Activated CD4-positive, alpha-beta memory T cell treated with anti-CD3 and anti-CD28 coated beads, Interleukin-2, amount 10 ng/mL, durations not matched to agents 7 days and 5 days (primary cell): Measurements from ENCODE around the gene PKNOX1. TPM values are rescaled to one million over a fixed set of nuclear protein-coding genes. Genes with fewer than 3 reads are reported as not detected.
"Not testable (repeated sequence)": the region's sequence is repeated elsewhere in the genome, so short reads cannot be mapped to it uniquely, and the experiment has no call there.

Experiments
- CTCF ChIA-PET: fragments of 350-600 bp; sonication (Branson Sonifier 250); formaldehyde crosslinking; loops from one replicate; lab custom pipeline; 2021; ENCODE audit warnings: antibody characterized with exemption, inconsistent platforms; lab: Charles Lee
- POLR2A ChIA-PET: fragments of 350-600 bp; sonication (Branson Sonifier 250); formaldehyde crosslinking; loops from one replicate; lab custom pipeline; 2021; ENCODE audit warnings: antibody characterized with exemption; lab: Charles Lee
- DNase-seq: peaks from one replicate; pipeline ENCODE4 v3.0.0-alpha.2; 2020
- H3K27ac Mint-ChIP-seq: one replicate; pipeline ENCODE4 v1.8.0; 2021; ENCODE audit warnings: mild to moderate bottlenecking, mixed read lengths
- H3K27me3 Mint-ChIP-seq: one replicate; pipeline ENCODE4 v1.8.0; 2021; ENCODE audit warnings: mixed read lengths
- H3K36me3 Mint-ChIP-seq: one replicate; pipeline ENCODE4 v1.8.0; 2021; ENCODE audit warnings: low read depth, mixed read lengths
- H3K4me1 Mint-ChIP-seq: one replicate; pipeline ENCODE4 v1.8.0; 2021; ENCODE audit warnings: mixed read lengths
- H3K4me3 Mint-ChIP-seq: one replicate; pipeline ENCODE4 v1.8.0; 2021; ENCODE audit warnings: mild to moderate bottlenecking, mixed read lengths
- H3K9me3 Mint-ChIP-seq: one replicate; pipeline ENCODE4 v1.8.0; 2021; ENCODE audit warnings: mixed read lengths
- total RNA-seq, 2 experiments: library from RNA; stranded (reverse); gene quantifications; one replicate each; pipeline ENCODE4 v1.2.3, GENCODE V29; 2021

The PKNOX1 gene
- total RNA-seq, 2 experiments from 2014 or later: 27.2 to 33.7 TPM

- peaks cover 24% of the 10 kb centered on the region for H3K9me3 Mint-ChIP-seq
- H3K36me3 Mint-ChIP-seq: peaks cover 47% of the 10 kb centered on the region
- H3K4me3 Mint-ChIP-seq, H3K4me1 Mint-ChIP-seq, H3K27ac Mint-ChIP-seq, H3K27me3 Mint-ChIP-seq, CTCF ChIA-PET, DNase-seq: not testable (repeated sequence)
- POLR2A ChIA-PET: interaction anchor here (1.5 kb wide), 1 partner anchor 11 kb away, joined by 4 read pairs; no protein-coding TSS in a partner anchor
Observed at GRCh38 chr21:43000041-43000440, 25.7 kb downstream of the PKNOX1 start.

- ChIA-PET POLR2A (interaction anchor here (1.5 kb wide), 1 partner anchor 12 kb away, joined by 4 read pairs; no protein-coding TSS in a partner anchor), CTCF (no interaction called here)
- Mint-ChIP-seq H3K27ac (no peak overlapping the region), H3K36me3 (peaks cover 52% of the 10 kb centered on the region), H3K4me3 (no peak overlapping the region), H3K4me1 (peaks cover 4% of the 10 kb centered on the region), H3K27me3 (no peaks in the 10 kb centered on the region), H3K9me3 (peaks cover 24% of the 10 kb centered on the region)
- DNase-seq: no peak
Observed at GRCh38 chr21:43001316-43001715, 27.0 kb downstream of the PKNOX1 start.

- no peak overlapping the region for H3K27ac Mint-ChIP-seq
- H3K36me3 Mint-ChIP-seq: peaks cover 50% of the 10 kb centered on the region
- H3K4me3 Mint-ChIP-seq: no peak overlapping the region
- no peaks in the 10 kb centered on the region for H3K27me3 Mint-ChIP-seq
- no peak for DNase-seq
- CTCF ChIA-PET: no interaction called here
- POLR2A ChIA-PET: no interaction called here
- peaks cover 9% of the 10 kb centered on the region for H3K9me3 Mint-ChIP-seq
- peaks cover 1% of the 10 kb centered on the region for H3K4me1 Mint-ChIP-seq
Observed at GRCh38 chr21:43004926-43005325, 30.6 kb downstream of the PKNOX1 start.

- Mint-ChIP-seq H3K27ac (no peak overlapping the region), H3K9me3 (peaks cover 5% of the 10 kb centered on the region), H3K4me3 (no peak overlapping the region), H3K27me3 (no peaks in the 10 kb centered on the region), H3K36me3 (peaks cover 45% of the 10 kb centered on the region), H3K4me1 (no peaks in the 10 kb centered on the region)
- ChIA-PET CTCF (no interaction called here), POLR2A (no interaction called here)
- DNase-seq: no peak
Observed at GRCh38 chr21:43005635-43006034, 31.3 kb downstream of the PKNOX1 start.

- CTCF ChIA-PET, POLR2A ChIA-PET, H3K4me3 Mint-ChIP-seq, H3K4me1 Mint-ChIP-seq, DNase-seq, H3K27me3 Mint-ChIP-seq, H3K9me3 Mint-ChIP-seq, H3K27ac Mint-ChIP-seq: not testable (repeated sequence)
- H3K36me3 Mint-ChIP-seq: peaks cover 44% of the 10 kb centered on the region
Observed at GRCh38 chr21:43006051-43006873, 31.9 kb downstream of the PKNOX1 start.

GRCh38 chr21:43006874-43007208, 32.5 kb downstream of the PKNOX1 start:
- POLR2A ChIA-PET: no interaction called here
- no peak overlapping the region for H3K27ac Mint-ChIP-seq
- CTCF ChIA-PET: no interaction called here
- H3K4me1 Mint-ChIP-seq: no peaks in the 10 kb centered on the region
- no peaks in the 10 kb centered on the region for H3K9me3 Mint-ChIP-seq
- DNase-seq: no peak
- no peaks in the 10 kb centered on the region for H3K27me3 Mint-ChIP-seq
- H3K4me3 Mint-ChIP-seq: no peak overlapping the region
- H3K36me3 Mint-ChIP-seq: peaks cover 49% of the 10 kb centered on the region

- Mint-ChIP-seq H3K27ac (no peak overlapping the region), H3K27me3 (no peaks in the 10 kb centered on the region), H3K9me3 (no peaks in the 10 kb centered on the region), H3K4me1 (peaks cover 5% of the 10 kb centered on the region), H3K36me3 (peaks cover 54% of the 10 kb centered on the region), H3K4me3 (no peak overlapping the region)
- ChIA-PET POLR2A (no interaction called here), CTCF (no interaction called here)
- no peak for DNase-seq
Observed at GRCh38 chr21:43012596-43012995, 38.2 kb downstream of the PKNOX1 start.

GRCh38 chr21:43015906-43016540, 41.7 kb downstream of the PKNOX1 start:
- CTCF ChIA-PET: no interaction called here
- POLR2A ChIA-PET: no interaction called here
- no peak for DNase-seq
- Mint-ChIP-seq H3K4me3 (no peak overlapping the region), H3K27me3 (no peaks in the 10 kb centered on the region), H3K27ac (no peak overlapping the region), H3K4me1 (peaks cover 5% of the 10 kb centered on the region), H3K9me3 (no peaks in the 10 kb centered on the region), H3K36me3 (peaks cover 46% of the 10 kb centered on the region)

GRCh38 chr21:43016728-43017127, 42.4 kb downstream of the PKNOX1 start:
- POLR2A ChIA-PET: no interaction called here
- peaks cover 5% of the 10 kb centered on the region for H3K4me1 Mint-ChIP-seq
- H3K9me3 Mint-ChIP-seq: no peaks in the 10 kb centered on the region
- H3K27ac Mint-ChIP-seq: no peak overlapping the region
- DNase-seq: no peak
- H3K27me3 Mint-ChIP-seq: no peaks in the 10 kb centered on the region
- H3K4me3 Mint-ChIP-seq: no peak overlapping the region
- CTCF ChIA-PET: no interaction called here
- peaks cover 47% of the 10 kb centered on the region for H3K36me3 Mint-ChIP-seq

- DNase-seq: no peak
- Mint-ChIP-seq H3K27me3 (no peaks in the 10 kb centered on the region), H3K36me3 (peaks cover 48% of the 10 kb centered on the region), H3K4me1 (peaks cover 5% of the 10 kb centered on the region), H3K27ac (no peak overlapping the region), H3K9me3 (no peaks in the 10 kb centered on the region), H3K4me3 (no peak overlapping the region)
- POLR2A ChIA-PET: no interaction called here
- CTCF ChIA-PET: interaction anchor here (0.7 kb wide), 1 partner anchor 616 kb away, joined by 5 read pairs; no protein-coding TSS in a partner anchor
Observed at GRCh38 chr21:43018519-43018918, 44.2 kb downstream of the PKNOX1 start.

- no peak for DNase-seq
- H3K27me3 Mint-ChIP-seq: no peaks in the 10 kb centered on the region
- H3K27ac Mint-ChIP-seq: no peak overlapping the region
- no peaks in the 10 kb centered on the region for H3K9me3 Mint-ChIP-seq
- ChIA-PET POLR2A (no interaction called here), CTCF (no interaction called here)
- H3K4me3 Mint-ChIP-seq: no peak overlapping the region
- peaks cover 5% of the 10 kb centered on the region for H3K4me1 Mint-ChIP-seq
- H3K36me3 Mint-ChIP-seq: peaks cover 47% of the 10 kb centered on the region
Observed at GRCh38 chr21:43020177-43020576, 45.8 kb downstream of the PKNOX1 start.

GRCh38 chr21:43020771-43021170, 46.4 kb downstream of the PKNOX1 start:
- ChIA-PET CTCF (no interaction called here), POLR2A (no interaction called here)
- Mint-ChIP-seq H3K27me3 (no peaks in the 10 kb centered on the region), H3K4me3 (no peak overlapping the region), H3K4me1 (peaks cover 3% of the 10 kb centered on the region), H3K9me3 (no peaks in the 10 kb centered on the region), H3K27ac (no peak overlapping the region), H3K36me3 (peaks cover 47% of the 10 kb centered on the region)
- DNase-seq: no peak

- ChIA-PET CTCF (no interaction called here), POLR2A (no interaction called here)
- Mint-ChIP-seq H3K4me1 (no peaks in the 10 kb centered on the region), H3K27me3 (no peaks in the 10 kb centered on the region), H3K4me3 (no peak overlapping the region), H3K36me3 (peaks cover 43% of the 10 kb centered on the region), H3K27ac (no peak overlapping the region), H3K9me3 (no peaks in the 10 kb centered on the region)
- no peak for DNase-seq
Observed at GRCh38 chr21:43021191-43021590, 46.8 kb downstream of the PKNOX1 start.
